Stromal cell of bone marrow (primary cell): ENCODE measurements around the gene NR6A1.

ENCODE experiments used
- DNase-seq: peaks from one replicate; pipeline ENCODE4 v3.0.0-alpha.2; 2012; ENCODE audit warnings: low read depth

Gene NR6A1

DNA sequence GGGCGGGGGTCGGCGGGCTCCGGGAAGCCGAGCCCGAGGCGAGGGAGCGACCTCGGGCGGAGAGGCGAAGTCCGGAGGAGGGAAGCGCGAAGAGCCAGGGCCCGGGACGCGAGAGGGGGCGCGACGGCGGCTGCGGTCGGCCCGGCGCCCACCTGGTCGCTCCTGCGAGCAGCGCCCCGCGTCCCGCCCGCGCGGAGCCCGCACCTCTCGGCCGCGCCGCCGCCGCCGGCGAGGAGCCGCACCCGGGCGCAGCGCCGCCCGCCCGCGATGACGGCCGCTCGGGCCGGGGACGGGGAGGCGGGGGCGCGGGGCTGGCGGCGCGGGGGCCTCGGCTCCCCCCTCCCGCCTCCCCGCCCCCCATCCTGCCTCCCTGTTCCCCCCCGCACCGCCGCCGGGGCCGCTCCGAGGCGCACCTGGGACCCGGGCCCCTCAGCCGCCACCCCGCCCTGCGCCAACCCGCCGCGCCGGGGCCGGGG lies 266.5 kb downstream of the NR6A1 start:
- DNase-seq = no peak

DNA sequence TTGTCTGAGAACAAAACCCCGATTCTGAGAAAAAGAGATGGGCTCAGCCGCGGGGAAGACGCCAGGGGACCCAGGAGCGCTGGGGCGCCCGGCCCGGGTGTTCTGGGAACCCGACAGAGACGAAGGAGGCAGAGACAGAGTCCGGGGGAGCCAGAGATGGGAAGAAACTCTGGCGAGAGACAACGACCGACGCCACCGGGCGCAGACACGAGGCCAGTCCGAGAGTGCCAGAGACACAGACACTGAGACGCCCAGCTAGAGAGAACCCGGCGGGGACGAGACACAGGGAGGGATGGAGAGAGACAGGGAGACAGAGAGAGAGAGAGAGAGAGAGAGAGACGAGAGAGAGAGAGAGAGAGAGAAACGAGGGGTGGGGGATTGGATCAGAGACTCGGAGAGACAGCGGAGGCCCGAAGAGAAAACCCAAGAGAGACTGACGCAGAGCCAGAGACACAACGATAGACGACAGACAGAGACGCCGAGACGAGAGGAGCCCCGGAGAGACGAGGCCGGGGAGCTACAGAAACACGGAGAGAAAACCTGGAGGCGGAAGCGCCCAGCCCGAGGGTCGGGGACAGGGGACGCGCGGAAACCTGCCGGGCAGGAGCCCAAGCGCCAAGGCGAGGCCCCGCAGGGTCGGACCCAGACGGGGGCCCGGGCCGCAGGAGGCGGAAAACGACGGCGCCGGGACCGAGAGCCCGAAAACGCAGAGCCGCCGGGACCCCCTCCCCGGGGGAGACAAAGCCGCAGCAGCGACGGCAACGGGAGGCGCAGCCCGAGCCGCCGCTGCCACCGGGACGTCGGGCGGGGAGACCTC lies 267.2 kb downstream of the NR6A1 start:
- no peak for DNase-seq

DNA sequence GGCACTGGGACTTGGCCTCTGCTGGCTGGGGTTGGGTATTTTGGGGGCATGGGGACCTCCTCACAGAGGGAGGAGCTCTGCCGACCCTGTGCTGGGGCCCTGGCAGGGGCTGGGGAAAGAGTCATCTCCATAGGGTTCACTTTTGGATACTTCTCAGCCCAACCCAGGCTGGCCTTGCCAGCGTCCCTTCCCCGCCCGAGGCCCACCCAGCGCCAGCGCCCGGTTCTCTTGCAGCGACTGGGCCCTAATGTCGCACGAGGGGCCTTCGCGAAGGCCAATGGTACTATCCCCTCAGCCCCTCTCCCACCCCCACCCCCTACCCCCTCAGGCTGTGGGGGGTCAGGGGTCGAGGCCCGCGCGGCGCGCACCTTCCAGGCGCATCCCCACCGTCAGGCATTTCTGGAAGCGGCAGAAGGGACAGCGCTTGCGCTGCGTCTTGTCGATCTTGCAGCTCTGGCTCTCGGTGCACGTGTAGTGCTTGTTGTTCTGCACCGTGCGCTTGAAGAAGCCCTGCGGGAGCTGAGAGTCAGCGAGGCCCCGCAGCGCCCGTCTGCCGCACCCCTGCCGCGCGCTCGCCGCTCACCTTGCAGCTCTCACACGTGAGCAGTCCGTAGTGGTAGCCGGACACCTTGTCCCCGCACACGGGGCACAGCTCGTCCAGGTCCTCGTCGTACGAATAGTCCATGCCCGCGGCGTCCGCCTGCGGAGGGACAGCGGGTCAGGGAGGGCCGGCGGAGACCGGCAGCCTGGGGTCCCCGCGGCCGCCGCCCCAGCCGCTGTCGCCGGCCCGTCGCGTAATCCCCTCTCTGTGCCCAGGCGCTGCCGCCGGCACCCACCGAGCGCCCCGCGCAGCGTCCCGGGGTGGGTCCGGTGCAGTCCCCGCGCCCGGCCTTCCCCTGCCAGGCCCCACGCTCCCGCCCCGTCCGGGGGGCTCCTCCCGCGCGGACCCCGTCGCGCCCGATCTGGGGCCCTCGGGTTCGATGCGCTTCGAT lies 268.1 kb downstream of the NR6A1 start:
- DNase-seq = no peak

DNA sequence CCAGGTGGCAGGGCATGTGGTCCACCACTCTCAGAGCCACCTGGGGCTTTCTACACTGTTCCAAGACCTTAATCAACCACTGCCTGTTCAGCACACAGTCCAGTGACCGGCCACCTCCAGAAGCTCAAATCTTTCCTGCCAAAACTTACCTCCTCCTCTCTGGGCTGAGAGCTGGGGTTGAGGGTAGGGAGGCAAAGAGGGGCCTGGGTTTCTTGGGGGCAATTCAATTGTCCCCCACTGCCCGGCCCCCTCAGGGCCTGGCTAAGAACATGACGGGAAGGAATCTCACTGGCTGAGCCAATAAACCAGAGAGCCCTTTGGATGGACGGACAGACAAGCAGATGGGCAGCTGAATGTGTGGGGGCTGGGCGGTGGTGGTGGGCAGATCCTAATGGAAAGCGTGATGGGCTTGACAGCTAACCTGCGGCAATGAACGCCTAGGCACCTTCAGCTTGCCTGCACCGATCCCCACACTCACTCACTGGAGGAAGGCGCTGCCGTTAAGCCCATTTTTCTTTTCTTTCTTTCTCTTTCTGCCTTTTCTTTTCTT lies 269.3 kb downstream of the NR6A1 start:
- no peak for DNase-seq

- no peak for DNase-seq
Observed at GRCh38 chr9:124500796-124501611, 270.1 kb downstream of the NR6A1 start.

DNA sequence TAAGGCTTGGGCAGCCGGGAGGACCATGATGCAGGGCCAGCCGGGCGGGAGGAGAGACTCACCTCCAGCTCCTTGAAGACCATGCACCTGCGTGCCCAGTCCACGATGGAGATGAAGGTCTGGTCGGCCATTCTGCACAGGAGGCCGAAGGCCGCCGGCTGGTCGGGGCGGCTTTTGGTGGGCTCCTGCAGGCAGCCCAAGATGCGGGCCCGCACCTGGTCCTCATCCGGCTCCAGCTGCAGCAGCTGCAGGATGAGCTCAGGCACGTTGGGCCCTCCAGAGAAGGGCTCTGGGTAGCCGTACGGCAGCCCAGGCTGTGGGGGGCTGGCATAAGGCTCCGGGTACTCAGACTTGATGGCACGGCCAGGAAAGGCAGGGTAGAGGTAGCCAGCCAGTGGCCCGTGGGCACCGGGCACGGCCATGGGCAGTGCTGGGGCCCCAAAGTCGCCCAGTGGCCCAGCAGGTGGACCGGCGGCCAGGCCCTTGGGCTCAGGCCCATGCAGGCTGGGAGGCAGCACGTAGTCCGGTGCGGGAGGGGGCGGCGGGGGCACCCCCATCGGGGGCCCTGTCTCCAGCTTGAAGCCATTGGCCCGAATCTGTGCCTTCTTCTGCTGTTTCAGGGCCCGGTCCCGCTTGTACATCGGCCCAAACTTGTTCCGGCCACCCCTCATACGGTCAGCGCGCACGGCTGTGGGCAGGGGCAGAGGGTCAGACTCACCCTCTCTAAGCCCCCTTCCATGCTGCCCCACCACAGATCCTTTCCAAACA lies 270.9 kb downstream of the NR6A1 start:
- no peak for DNase-seq

GRCh38 chr9:124499216-124499615 lies 271.9 kb downstream of the NR6A1 start:
- DNase-seq = no peak

- DNase-seq = no peak
Observed at GRCh38 chr9:124498499-124499146, 272.5 kb downstream of the NR6A1 start.

DNA sequence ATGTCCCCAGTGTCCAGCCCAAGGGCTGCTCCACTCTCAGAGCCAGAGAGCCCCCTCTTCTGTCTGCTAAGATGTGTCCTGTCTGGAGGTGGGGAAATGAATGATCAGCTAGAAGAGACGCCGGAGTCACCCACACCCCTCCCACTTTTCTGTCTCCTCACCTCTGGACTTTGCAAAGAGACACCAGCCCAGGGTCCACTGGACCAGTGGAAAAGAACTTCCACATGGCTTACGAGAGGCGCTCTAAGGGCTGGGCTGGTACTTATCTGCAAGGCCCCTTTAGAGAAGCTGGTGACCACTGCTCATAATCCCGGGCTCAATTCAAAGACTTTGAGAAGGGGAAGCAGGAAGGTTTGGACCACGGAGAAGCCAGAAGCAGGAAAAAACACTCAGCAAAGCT lies 273.1 kb downstream of the NR6A1 start:
- no peak for DNase-seq

- no peak for DNase-seq
Observed at GRCh38 chr9:124497441-124497840, 273.7 kb downstream of the NR6A1 start.

DNA sequence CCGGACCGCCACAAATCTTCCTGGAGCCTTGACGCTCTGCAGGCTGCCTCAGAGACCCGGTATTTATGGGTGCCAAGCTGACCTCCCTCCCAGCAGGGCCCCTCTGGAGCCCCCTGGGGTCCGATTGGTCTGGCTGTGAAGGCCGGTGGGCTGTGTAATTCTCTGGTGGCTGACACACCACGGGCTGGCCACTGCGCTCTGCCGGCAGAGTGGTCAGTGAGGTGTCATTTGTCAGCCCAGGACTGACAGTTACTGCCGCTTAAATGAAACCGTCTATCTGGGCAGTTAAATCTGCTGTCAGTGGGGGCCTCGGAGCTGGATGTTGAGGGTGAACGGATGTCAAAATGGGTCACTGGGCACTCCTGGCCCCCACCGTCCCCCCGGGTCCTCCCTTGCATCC lies 274.6 kb downstream of the NR6A1 start:
- no peak for DNase-seq

GRCh38 chr9:124496075-124496449 lies 275.0 kb downstream of the NR6A1 start:
- DNase-seq = no peak

- no peak for DNase-seq
Observed at GRCh38 chr9:124495126-124496074, 275.7 kb downstream of the NR6A1 start.

- no peak for DNase-seq
Observed at GRCh38 chr9:124493794-124494479, 277.2 kb downstream of the NR6A1 start.

GRCh38 chr9:124493218-124493617 lies 277.9 kb downstream of the NR6A1 start:
- no peak for DNase-seq

DNA sequence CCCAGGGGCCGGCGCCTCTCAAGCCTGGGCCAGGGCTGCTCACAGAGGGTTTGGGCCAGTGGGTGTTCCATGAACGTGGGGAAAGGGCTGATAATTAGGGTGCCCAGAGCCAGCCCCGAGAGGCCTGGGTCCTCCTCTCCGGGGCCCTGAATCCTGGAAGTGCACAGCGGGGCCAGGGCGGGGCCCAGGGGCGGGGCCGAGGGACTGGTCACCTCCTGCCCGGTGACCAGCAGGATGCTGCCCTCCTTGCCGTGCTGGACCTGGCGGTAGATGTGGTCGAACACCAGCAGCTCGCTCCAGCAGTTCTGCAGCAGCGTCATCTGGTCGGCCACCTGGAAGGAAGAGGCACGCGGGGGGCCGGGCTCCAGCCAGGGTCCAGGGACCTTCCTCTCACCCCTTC lies 278.3 kb downstream of the NR6A1 start:
- DNase-seq = no peak

DNA sequence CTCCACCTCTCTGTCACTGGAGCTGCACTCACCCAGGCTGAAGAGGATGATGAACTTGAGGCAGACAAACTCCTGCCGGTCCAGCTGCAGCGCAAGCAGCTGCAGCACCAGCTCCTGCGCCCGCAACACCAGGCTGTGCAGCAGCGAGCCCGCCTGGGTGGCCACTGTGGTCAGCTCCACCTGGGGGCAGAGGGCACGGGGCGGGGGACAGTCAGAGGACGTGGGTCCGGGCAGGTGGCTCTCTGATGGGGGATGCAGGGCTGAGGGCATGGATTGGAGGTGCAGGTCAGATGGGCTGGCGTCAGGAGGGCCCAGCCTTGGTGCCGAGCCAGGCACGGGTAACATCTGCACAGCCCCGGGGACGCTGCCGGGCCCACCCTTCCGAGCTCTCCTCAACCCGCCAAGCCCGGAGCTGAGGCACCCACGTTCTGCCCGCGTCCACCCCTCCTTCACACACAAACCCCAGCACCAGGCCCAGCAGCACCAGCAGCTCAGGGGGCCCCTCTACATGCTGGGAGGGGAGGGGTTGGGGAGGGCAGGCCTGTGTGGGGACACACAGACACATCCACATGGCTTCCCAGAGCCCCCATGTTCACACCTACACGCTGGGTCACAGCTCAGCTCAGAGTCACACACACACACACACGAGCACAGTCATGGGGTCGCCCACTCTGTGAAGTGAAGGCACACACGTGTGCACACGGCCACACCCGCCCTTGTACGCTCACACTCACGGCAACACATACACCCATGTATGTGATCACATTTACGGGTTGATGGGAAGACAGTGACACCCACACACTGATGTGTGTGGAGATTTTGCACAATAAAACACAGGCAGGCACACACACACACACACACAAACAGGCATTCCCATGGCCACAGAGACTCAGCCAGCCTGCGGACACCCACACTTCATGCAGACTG lies 279.8 kb downstream of the NR6A1 start:
- no peak for DNase-seq

DNA sequence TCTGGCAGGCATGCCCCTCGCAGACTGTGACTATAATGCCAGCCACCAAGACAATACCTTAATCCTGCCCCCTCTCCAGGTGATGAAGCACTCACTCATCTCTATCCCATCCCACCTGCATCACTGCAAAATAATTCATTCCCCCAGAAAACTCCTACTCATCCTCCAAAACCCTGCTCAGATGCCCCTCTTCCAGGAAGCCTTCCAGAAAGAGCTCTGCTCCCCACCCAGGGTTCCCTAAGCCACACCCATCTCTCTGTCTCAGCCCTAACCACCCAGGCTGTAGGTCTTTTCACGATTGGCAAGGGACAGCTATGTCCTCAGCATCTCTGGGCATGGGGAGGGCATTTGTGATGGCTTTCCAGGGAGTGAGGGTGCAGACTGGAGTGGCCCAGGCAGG lies 281.1 kb downstream of the NR6A1 start:
- DNase-seq = no peak
